Measurements from ENCODE around the gene SLC12A7.

DNA sequence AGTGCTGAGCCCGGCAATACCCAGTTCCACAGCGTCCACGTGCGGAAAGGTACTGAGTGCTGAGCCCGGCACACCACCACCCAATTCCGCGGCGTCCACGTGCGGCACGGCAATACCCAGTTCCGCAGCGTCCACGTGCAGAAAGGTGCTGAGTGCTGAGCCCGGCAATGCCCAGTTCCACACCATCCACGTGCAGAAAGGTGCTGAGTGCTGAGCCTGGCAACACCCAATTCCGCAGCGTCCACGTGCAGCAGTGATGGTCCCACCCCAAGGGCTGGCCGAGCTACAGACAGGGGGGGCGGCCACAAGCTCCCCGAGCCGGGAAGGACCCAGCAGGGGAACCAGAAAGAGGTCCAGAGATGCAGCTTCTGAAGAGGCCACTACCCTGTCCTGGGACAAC is 20.2 kb downstream of the SLC12A7 start:
- TF ChIP-seq, protein P1, sequence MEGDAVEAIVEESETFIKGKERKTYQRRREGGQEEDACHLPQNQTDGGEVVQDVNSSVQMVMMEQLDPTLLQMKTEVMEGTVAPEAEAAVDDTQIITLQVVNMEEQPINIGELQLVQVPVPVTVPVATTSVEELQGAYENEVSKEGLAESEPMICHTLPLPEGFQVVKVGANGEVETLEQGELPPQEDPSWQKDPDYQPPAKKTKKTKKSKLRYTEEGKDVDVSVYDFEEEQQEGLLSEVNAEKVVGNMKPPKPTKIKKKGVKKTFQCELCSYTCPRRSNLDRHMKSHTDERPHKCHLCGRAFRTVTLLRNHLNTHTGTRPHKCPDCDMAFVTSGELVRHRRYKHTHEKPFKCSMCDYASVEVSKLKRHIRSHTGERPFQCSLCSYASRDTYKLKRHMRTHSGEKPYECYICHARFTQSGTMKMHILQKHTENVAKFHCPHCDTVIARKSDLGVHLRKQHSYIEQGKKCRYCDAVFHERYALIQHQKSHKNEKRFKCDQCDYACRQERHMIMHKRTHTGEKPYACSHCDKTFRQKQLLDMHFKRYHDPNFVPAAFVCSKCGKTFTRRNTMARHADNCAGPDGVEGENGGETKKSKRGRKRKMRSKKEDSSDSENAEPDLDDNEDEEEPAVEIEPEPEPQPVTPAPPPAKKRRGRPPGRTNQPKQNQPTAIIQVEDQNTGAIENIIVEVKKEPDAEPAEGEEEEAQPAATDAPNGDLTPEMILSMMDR (IDR thresholded peaks at IDR 0.05), result no peak
- TF ChIP-seq POLR2A (IDR thresholded peaks at IDR 0.05), result no peak

Measured in heart left ventricle (tissue), 13 donors.